HEK293 (cell line): ENCODE data around the gene PLXNA3.

ENCODE experiments used
- CTCF ChIP-seq: fragments of 450-650 bp; formaldehyde crosslinking; IDR thresholded peaks from 2 replicates; pipeline ENCODE4 v1.5.1; 2016; ENCODE audit warnings: missing biosample characterization, missing genetic modification characterization
- MEIS1 ChIP-seq: sonication (generic); formaldehyde crosslinking; IDR thresholded peaks from 2 replicates; pipeline ENCODE4 v1.8.1; 2022; ENCODE audit warnings: missing genetic modification reagents, mild to moderate bottlenecking, borderline replicate concordance
- OSR2 ChIP-seq: fragments of 450-650 bp; formaldehyde crosslinking; IDR thresholded peaks from 2 replicates; pipeline ENCODE4 v1.5.1; 2016; ENCODE audit warnings: missing biosample characterization, missing genetic modification characterization
- REST ChIP-seq: fragments of 450-650 bp; formaldehyde crosslinking; IDR thresholded peaks from 2 replicates; pipeline ENCODE4 v1.5.1; 2016; ENCODE audit warnings: missing biosample characterization, missing genetic modification characterization
- ZBTB1 ChIP-seq: fragments of 450-650 bp; formaldehyde crosslinking; IDR thresholded peaks from 2 replicates; pipeline ENCODE4 v1.5.1; 2016; ENCODE audit warnings: missing biosample characterization, missing genetic modification characterization
- ZNF248 ChIP-seq: fragments of 450-650 bp; formaldehyde crosslinking; IDR thresholded peaks from 2 replicates; pipeline ENCODE4 v1.5.1; 2017; ENCODE audit warnings: missing biosample characterization, missing genetic modification characterization
- ZNF354C ChIP-seq: fragments of 450-650 bp; formaldehyde crosslinking; IDR thresholded peaks from 2 replicates; pipeline ENCODE4 v1.5.1; 2016; ENCODE audit warnings: missing biosample characterization, missing genetic modification characterization, low read depth, borderline replicate concordance
- ZNF629 ChIP-seq: fragments of 450-650 bp; formaldehyde crosslinking; IDR thresholded peaks from 2 replicates; pipeline ENCODE4 v1.5.1; 2017; ENCODE audit warnings: missing biosample characterization, missing genetic modification characterization
- ZSCAN30 ChIP-seq: fragments of 450-650 bp; IDR thresholded peaks from 2 replicates; pipeline ENCODE4 v1.5.1; 2018; ENCODE audit warnings: missing biosample characterization, mild to moderate bottlenecking, missing genetic modification characterization, moderate library complexity
- TF ChIP-seq, protein P1 (sequence below): fragments of 450-650 bp; formaldehyde crosslinking; IDR thresholded peaks from 2 replicates; pipeline ENCODE4 v1.5.1; 2016; ENCODE audit warnings: missing biosample characterization, missing genetic modification characterization
- TF ChIP-seq, protein P2 (sequence below): fragments of 450-650 bp; formaldehyde crosslinking; optimal IDR thresholded peaks from 2 replicates; pipeline ENCODE3; 2016; ENCODE audit warnings: missing biosample characterization, mild to moderate bottlenecking, missing genetic modification characterization

DNA sequence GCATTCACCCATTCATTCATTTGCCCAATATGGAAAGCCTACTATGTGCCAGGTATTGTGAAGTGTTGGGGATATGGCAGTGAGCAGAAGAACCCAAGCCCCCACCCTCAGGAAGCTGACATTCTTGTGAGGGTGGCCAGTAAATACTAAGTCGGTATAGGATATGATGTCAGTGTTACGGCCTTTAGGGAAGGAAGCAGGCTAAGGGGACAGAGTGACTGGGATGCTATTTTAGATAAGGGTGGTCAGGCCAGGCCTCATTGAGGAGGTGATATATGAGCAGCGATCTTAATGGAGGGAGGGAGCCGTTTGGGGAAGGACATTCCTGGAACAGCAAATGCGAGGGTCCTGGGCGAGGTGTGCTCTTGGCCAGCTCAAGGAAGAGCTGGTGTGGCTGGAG lies 27.6 kb upstream of the PLXNA3 start:
- TF ChIP-seq OSR2 (tag by site-specific recombination) (no peak), CTCF (tag by site-specific recombination) (no peak), REST (tag by site-specific recombination) (no peak), MEIS1 (CRISPR knock-in tag) (no peak), ZNF354C (tag by site-specific recombination) (no peak), ZBTB1 (tag by site-specific recombination) (no peak), ZNF248 (tag by site-specific recombination) (no peak), ZNF629 (tag by site-specific recombination) (no peak), ZSCAN30 (tag by site-specific recombination) (no peak)
- TF ChIP-seq, protein P1, sequence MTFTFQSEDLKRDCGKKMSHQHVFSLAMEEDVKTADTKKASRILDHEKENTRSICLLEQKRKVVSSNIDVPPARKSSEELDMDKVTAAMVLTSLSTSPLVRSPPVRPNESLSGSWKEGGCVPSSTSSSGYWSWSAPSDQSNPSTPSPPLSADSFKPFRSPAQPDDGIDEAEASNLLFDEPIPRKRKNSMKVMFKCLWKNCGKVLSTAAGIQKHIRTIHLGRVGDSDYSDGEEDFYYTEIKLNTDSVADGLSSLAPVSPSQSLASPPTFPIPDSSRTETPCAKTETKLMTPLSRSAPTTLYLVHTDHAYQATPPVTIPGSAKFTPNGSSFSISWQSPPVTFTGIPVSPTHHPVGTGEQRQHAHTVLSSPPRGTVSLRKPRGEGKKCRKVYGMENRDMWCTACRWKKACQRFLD, result no peak
- TF ChIP-seq, protein P2, sequence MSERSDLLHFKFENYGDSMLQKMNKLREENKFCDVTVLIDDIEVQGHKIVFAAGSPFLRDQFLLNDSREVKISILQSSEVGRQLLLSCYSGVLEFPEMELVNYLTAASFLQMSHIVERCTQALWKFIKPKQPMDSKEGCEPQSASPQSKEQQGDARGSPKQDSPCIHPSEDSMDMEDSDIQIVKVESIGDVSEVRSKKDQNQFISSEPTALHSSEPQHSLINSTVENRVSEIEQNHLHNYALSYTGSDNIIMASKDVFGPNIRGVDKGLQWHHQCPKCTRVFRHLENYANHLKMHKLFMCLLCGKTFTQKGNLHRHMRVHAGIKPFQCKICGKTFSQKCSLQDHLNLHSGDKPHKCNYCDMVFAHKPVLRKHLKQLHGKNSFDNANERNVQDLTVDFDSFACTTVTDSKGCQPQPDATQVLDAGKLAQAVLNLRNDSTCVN (tag by site-specific recombination), result no peak
